Erythroblast (primary cell): ENCODE measurements around the gene BSCL2.
A peak's percentile ranks its signal among the peaks of the same experiment; 100 is the strongest.
"Not testable (repeated sequence)": the region's sequence is repeated elsewhere in the genome, so short reads cannot be mapped to it uniquely, and the experiment has no call there.

Experiments
- DNase-seq, 2 experiments: peaks; one replicate each; lab custom pipeline; 2025; lab: John Stamatoyannopoulos, UW
- GATA1 ChIP-seq: IDR thresholded peaks from 2 replicates; pipeline ENCODE4 v1.6.1; 2011; ENCODE audit warnings: low read depth, mild to moderate bottlenecking, control low read depth, low read length, moderate library complexity
- POLR2A ChIP-seq: IDR thresholded peaks from 2 replicates; pipeline ENCODE4 v1.6.1; 2011; ENCODE audit warnings: mild to moderate bottlenecking, low read length

BSCL2 gene

GRCh38 chr11:62710001-62710345, 2.7 kb upstream of the BSCL2 start:
- DNase-seq = peak; percentile 67 to 74
- TF ChIP-seq GATA1 (no peak), POLR2A (no peak)

GRCh38 chr11:62709247-62710000, 2.2 kb upstream of the BSCL2 start:
- no peak for TF ChIP-seq GATA1
- peak; percentile 84 for TF ChIP-seq POLR2A
- peak; percentile 98 to 99 for DNase-seq

GRCh38 chr11:62708793-62709192, 1.6 kb upstream of the BSCL2 start:
- peak; percentile 70 to 72 for DNase-seq
- TF ChIP-seq GATA1 = no peak
- TF ChIP-seq POLR2A = no peak

- DNase-seq = peak; percentile 61 to 75
- no peak for TF ChIP-seq GATA1
- no peak for TF ChIP-seq POLR2A
Measured at GRCh38 chr11:62708392-62708791, 1.2 kb upstream of the BSCL2 start.

GRCh38 chr11:62706850-62707247, 375 bp downstream of the BSCL2 start:
- no peak for DNase-seq
- TF ChIP-seq GATA1 (no peak), POLR2A (no peak)

GRCh38 chr11:62705880-62706849, 1.1 kb downstream of the BSCL2 start:
- peak; percentile 97 to 98 for DNase-seq

GRCh38 chr11:62705413-62705812, 1.8 kb downstream of the BSCL2 start:
- DNase-seq = peak; percentile 64 to 71

More at GRCh38 chr11:62705880-62706849, 1.1 kb downstream of the BSCL2 start:
- TF ChIP-seq GATA1 (no peak), POLR2A (peak; percentile 80)

GRCh38 chr11:62703921-62704320, 3.3 kb downstream of the BSCL2 start:
- not testable (repeated sequence) for DNase-seq

More at GRCh38 chr11:62705413-62705812, 1.8 kb downstream of the BSCL2 start:
- TF ChIP-seq GATA1 (no peak), POLR2A (no peak)

- TF ChIP-seq GATA1 (no peak), POLR2A (no peak)
- no peak for DNase-seq
Measured at GRCh38 chr11:62702246-62702645, 5.0 kb downstream of the BSCL2 start.

GRCh38 chr11:62694455-62695167, 12.6 kb downstream of the BSCL2 start:
- no peak for TF ChIP-seq GATA1
- TF ChIP-seq POLR2A = no peak
- DNase-seq = peak; percentile 85 to 93

GRCh38 chr11:62693624-62694023, 13.6 kb downstream of the BSCL2 start:
- DNase-seq = not testable (repeated sequence)

- peak in 1 of 2 experiments; percentile 52 for DNase-seq
Measured at GRCh38 chr11:62689421-62690183, 17.6 kb downstream of the BSCL2 start, which contains the start of gene LRRN4CL. TSS of gene LRRN4CL (minus strand) at chr11:62689530. CDS start at chr11:62688508, 1,022 bp downstream.

GRCh38 chr11:62688491-62688890, 18.7 kb downstream of the BSCL2 start:
- no peak for DNase-seq
- TF ChIP-seq GATA1 = no peak
- TF ChIP-seq POLR2A = no peak

More at GRCh38 chr11:62689421-62690183, 17.6 kb downstream of the BSCL2 start, which contains the start of gene LRRN4CL:
- TF ChIP-seq GATA1 (no peak), POLR2A (no peak)
